ENCODE measurements around the gene CPNE4. TPM values are rescaled to one million over a fixed set of nuclear protein-coding genes. Genes with fewer than 3 reads are reported as not detected.

Gene CPNE4
- total and polyA plus RNA-seq, 8 donors = 0.14 to 1.7 (median 0.66) TPM

DNA sequence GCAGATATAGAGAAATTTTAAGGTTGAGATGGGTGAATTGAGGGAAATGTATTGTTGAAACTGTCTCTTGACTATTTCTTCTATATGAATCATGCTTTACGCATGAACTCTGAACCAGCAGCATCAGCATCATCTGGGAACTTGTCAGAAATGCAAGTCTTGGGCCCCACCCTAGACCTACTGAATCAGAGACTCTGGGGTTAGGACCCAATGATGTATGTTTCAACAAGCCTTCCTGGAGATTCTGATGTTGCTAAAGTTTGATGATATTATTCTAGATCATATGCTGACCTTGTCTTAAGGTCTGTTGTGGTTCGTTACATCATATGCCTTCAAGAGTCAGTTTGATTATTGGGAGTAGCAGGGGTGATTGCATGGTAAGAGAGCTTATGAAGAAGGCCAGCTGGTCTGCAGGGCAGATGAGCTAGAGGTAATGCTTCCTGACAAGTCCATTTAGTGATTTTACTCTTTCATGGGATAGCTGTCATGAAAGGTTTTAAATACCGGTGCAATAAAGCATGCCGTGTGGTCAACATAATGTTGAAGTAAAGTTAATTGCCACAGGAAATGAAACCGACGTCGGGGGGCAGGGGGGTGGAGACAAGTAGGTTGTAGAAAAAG lies 379.6 kb downstream of the CPNE4 start:
- Histone ChIP-seq H3K9me3 (no peaks in the 10 kb centered on the region), H3K27me3 (no peaks in the 10 kb centered on the region), H3K27ac (no peak overlapping the region), H3K36me3 (no peaks in the 10 kb centered on the region), H3K4me1 (no peaks in the 10 kb centered on the region), H3K4me3 (no peak overlapping the region)
- ATAC-seq (no peak), FAIRE-seq (no peak), DNase-seq (no peak)
- 64 to 67% methylated on average over 7 of the region's 7 CpGs for WGBS, 2 donors
- intact Hi-C loops (cut with DNase I) = no loop called here
- TF ChIP-seq, protein P1, sequence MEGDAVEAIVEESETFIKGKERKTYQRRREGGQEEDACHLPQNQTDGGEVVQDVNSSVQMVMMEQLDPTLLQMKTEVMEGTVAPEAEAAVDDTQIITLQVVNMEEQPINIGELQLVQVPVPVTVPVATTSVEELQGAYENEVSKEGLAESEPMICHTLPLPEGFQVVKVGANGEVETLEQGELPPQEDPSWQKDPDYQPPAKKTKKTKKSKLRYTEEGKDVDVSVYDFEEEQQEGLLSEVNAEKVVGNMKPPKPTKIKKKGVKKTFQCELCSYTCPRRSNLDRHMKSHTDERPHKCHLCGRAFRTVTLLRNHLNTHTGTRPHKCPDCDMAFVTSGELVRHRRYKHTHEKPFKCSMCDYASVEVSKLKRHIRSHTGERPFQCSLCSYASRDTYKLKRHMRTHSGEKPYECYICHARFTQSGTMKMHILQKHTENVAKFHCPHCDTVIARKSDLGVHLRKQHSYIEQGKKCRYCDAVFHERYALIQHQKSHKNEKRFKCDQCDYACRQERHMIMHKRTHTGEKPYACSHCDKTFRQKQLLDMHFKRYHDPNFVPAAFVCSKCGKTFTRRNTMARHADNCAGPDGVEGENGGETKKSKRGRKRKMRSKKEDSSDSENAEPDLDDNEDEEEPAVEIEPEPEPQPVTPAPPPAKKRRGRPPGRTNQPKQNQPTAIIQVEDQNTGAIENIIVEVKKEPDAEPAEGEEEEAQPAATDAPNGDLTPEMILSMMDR (IDR thresholded peaks at IDR 0.05) = no peak

DNA sequence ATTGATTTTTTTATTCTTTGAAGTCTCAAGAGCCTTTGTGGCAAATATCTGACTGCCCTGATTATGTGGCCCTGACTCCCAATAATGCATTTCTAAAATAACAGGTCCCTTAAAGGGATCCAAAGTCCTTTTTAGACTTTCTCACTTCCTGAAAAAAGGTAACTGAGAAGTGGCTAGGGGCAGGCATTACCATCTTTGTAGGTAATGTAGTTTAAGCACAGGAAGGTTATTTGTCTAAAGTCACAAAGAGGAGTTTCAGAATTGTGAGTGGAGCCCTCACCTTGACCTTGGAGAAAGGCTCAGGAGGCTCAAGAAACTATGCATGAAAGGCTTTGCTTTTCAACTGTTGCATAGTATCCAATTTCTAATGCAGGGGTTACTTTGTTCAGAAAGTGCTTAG lies 389.2 kb downstream of the CPNE4 start:
- ATAC-seq (no peak), FAIRE-seq (no peak), DNase-seq (no peak)
- Histone ChIP-seq H3K4me3 (no peak overlapping the region), H3K27me3 (no peaks in the 10 kb centered on the region), H3K9me3 (no peaks in the 10 kb centered on the region), H3K4me1 (no peaks in the 10 kb centered on the region), H3K36me3 (no peaks in the 10 kb centered on the region), H3K27ac (no peak overlapping the region)
- TF ChIP-seq, protein P1 (IDR thresholded peaks at IDR 0.05) = no peak
- intact Hi-C loops (cut with DNase I) = no loop called here

DNA sequence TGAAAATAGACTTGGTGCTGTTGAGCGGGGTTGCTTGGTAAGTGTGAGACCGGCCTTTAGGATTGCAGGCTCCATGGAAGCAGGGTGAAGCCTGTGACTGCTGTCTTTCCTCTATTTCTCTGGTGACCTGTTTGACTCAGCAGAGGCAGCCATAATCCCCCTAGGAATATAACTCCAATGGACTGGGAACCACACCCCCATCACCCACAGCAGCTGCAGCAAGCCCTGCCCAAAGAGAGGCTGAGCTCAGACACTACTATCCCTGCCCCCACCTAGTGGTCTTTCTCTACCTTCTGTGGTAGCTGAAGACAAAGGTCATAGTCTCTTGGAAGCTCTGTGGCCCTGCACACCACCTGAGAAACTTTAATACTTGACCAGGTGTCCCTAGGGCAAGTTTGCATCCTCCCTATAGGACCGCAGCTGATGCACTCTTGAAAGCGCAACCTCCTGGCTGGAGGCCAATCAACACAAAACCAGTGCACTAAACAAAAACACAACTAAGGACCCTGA lies 398.5 kb downstream of the CPNE4 start:
- intact Hi-C loops (cut with DNase I) = no loop called here
- TF ChIP-seq, protein P1 (IDR thresholded peaks at IDR 0.05) = no peak

DNA sequence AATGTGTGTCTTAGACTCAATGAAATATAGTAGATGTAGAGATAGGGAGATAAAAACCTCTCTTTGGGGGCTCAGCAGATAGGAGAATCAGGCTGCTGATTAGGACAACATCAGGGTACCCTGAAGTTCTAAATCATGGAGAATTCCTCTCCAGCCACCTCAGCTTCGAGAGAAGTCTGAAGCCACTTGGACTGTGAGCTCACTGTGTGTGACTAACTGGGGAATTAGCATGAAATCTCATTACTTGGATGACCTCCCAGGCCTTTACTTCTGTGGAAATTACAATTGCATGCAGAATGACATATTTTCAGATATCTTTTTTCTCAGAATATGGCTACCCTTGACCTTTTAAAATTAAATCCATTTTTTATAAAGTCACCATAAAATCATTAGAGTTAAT lies 404.0 kb downstream of the CPNE4 start:
- Histone ChIP-seq H3K36me3 (no peaks in the 10 kb centered on the region), H3K4me1 (no peaks in the 10 kb centered on the region), H3K27ac (no peak overlapping the region), H3K4me3 (no peak overlapping the region), H3K27me3 (no peaks in the 10 kb centered on the region), H3K9me3 (no peaks in the 10 kb centered on the region)
- intact Hi-C loops (cut with DNase I) = no loop called here
- DNase-seq (no peak), FAIRE-seq (no peak), ATAC-seq (no peak)
- TF ChIP-seq, protein P1 (IDR thresholded peaks at IDR 0.05) = no peak
- WGBS, 2 donors = 63 to 65% methylated on average over 1 of the region's 1 CpG

More for the DNA sequence above, 398.5 kb downstream of the CPNE4 start:
- no peak for ATAC-seq
- 74 to 92% methylated on average over 4 of the region's 4 CpGs for WGBS, 2 donors
- no peaks in the 10 kb centered on the region for H3K4me1 ChIP-seq
- H3K27me3 ChIP-seq = no peaks in the 10 kb centered on the region
- H3K4me3 ChIP-seq = no peak overlapping the region
- no peak for DNase-seq
- no peaks in the 10 kb centered on the region for H3K36me3 ChIP-seq
- no peak for FAIRE-seq
- H3K9me3 ChIP-seq = no peaks in the 10 kb centered on the region
- H3K27ac ChIP-seq = no peak overlapping the region

DNA sequence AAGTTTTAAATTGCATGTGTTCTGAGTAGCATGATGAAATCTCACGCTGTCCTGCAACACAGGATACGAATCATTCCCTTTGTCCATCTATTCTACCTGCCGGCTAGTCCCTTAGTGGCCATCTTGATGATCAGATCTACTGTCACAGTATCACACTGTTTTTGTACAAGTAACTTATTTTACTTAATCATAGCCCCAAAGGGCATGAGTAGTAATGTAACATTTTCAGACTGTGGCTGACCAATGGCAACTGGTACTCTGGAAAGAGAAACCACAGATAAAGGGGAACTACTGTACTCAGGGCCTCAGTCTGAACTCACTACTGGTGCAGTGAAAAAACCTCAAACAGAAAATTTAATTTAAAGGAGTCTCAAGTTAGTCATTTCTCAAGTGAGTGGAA lies 404.7 kb downstream of the CPNE4 start:
- Histone ChIP-seq H3K4me3 (no peak overlapping the region), H3K27ac (no peak overlapping the region), H3K9me3 (no peaks in the 10 kb centered on the region), H3K27me3 (no peaks in the 10 kb centered on the region), H3K4me1 (no peaks in the 10 kb centered on the region), H3K36me3 (no peaks in the 10 kb centered on the region)
- WGBS, 2 donors = 67 to 81% methylated on average over 3 of the region's 3 CpGs
- ATAC-seq (no peak), FAIRE-seq (no peak), DNase-seq (no peak)
- TF ChIP-seq, protein P1 (IDR thresholded peaks at IDR 0.05) = no peak
- intact Hi-C loops (cut with DNase I) = no loop called here
